Mesendoderm (in vitro differentiated cells): ENCODE measurements around the gene RPRD1B.

Experiments used
- DNase-seq: peaks from one replicate; pipeline ENCODE4 v3.0.0; 2013
- H2AK5ac ChIP-seq: 2 replicates; pipeline ENCODE4 v1.6.1; 2013; ENCODE audit warnings: low read length, inconsistent platforms
- H2BK120ac ChIP-seq: 2 replicates; pipeline ENCODE4 v1.6.1; 2013; ENCODE audit warnings: low read depth, mild to moderate bottlenecking, low read length, moderate library complexity, mixed read lengths
- H2BK15ac ChIP-seq: replicated peaks from 2 replicates; pipeline ENCODE4 v1.6.1; 2013; ENCODE audit warnings: low read depth, mild to moderate bottlenecking, moderate library complexity
- H2BK5ac ChIP-seq: 2 replicates; pipeline ENCODE4 v1.6.1; 2013; ENCODE audit warnings: low read length, inconsistent platforms
- H3K18ac ChIP-seq: 2 replicates; pipeline ENCODE4 v1.6.1; 2013; ENCODE audit warnings: mild to moderate bottlenecking, low read length, mixed read lengths
- H3K23ac ChIP-seq: one replicate; pipeline ENCODE4 v1.6.1; 2013; ENCODE audit warnings: low read length
- H3K27ac ChIP-seq: 2 replicates; pipeline ENCODE4 v1.5.1; 2013; ENCODE audit warnings: low read depth, mild to moderate bottlenecking, inconsistent platforms, low read length, moderate library complexity
- H3K27me3 ChIP-seq: 2 replicates; pipeline ENCODE4 v1.6.1; 2013; ENCODE audit warnings: low read length, control low read depth, mild to moderate bottlenecking, inconsistent platforms; ENCODE audit not compliant: insufficient read depth, poor library complexity
- H3K36me3 ChIP-seq: 2 replicates; pipeline ENCODE4 v1.6.1; 2013; ENCODE audit warnings: low read length, inconsistent platforms; ENCODE audit not compliant: control insufficient read depth, insufficient read depth
- H3K4ac ChIP-seq: one replicate; pipeline ENCODE4 v1.6.1; 2013; ENCODE audit warnings: low read depth, mild to moderate bottlenecking, low read length, moderate library complexity
- H3K4me1 ChIP-seq: 2 replicates; pipeline ENCODE4 v1.6.1; 2013; ENCODE audit warnings: low read depth, low read length, inconsistent platforms; ENCODE audit not compliant: control insufficient read depth
- H3K4me2 ChIP-seq: 2 replicates; pipeline ENCODE4 v1.6.1; 2013; ENCODE audit warnings: low read length
- H3K4me3 ChIP-seq: 2 replicates; pipeline ENCODE4 v1.5.1; 2013; ENCODE audit warnings: mild to moderate bottlenecking, low read length
- H3K56ac ChIP-seq: one replicate; pipeline ENCODE4 v1.6.1; 2013; ENCODE audit warnings: low read length
- H3K79me1 ChIP-seq: 2 replicates; pipeline ENCODE4 v1.6.1; 2013; ENCODE audit warnings: low read length, inconsistent platforms
- H3K79me2 ChIP-seq: 2 replicates; pipeline ENCODE4 v1.6.1; 2013; ENCODE audit warnings: mild to moderate bottlenecking, low read length; ENCODE audit not compliant: control insufficient read depth, insufficient read depth
- H3K9ac ChIP-seq: 2 replicates; pipeline ENCODE4 v1.6.1; 2013; ENCODE audit warnings: low read length, inconsistent platforms
- H4K5ac ChIP-seq: one replicate; pipeline ENCODE4 v1.6.1; 2013; ENCODE audit warnings: low read length
- H4K8ac ChIP-seq: one replicate; pipeline ENCODE4 v1.6.1; 2013; ENCODE audit warnings: low read depth, mild to moderate bottlenecking, control low read depth, low read length, moderate library complexity
- WGBS: extraction: QIAGEN DNeasy Blood & Tissue Kit; methylation state at CpG from one replicate; pipeline ENCODE4 v1.1.7; 2013; ENCODE audit warnings: low lambda C conversion rate, missing lambda C conversion rate; ENCODE audit not compliant: insufficient coverage; ENCODE audit errors: extremely low coverage; 5-methylcytosine and 5-hydroxymethylcytosine counted together

Gene RPRD1B

GRCh38 chr20:38059832-38060231 lies 26.3 kb downstream of the RPRD1B start:
- no peak overlapping the region for H4K5ac ChIP-seq
- no peak overlapping the region for H3K18ac ChIP-seq
- peaks cover 8% of the 10 kb centered on the region for H3K36me3 ChIP-seq
- H3K23ac ChIP-seq = no peak overlapping the region
- H3K79me1 ChIP-seq = peaks cover 7% of the 10 kb centered on the region
- no peak overlapping the region for H2AK5ac ChIP-seq
- WGBS = no CpG with 5 or more reads among the region's 5 CpGs
- H3K4ac ChIP-seq = no peak overlapping the region
- peak overlapping the region; percentile 65 for H4K8ac ChIP-seq
- H2BK5ac ChIP-seq = no peak overlapping the region
- H3K4me1 ChIP-seq = no peaks in the 10 kb centered on the region
- no peak overlapping the region for H3K27ac ChIP-seq
- no peaks in the 10 kb centered on the region for H3K27me3 ChIP-seq
- H3K9ac ChIP-seq = no peak overlapping the region
- H2BK120ac ChIP-seq = no peak overlapping the region
- DNase-seq = no peak
- H2BK15ac ChIP-seq = no peak overlapping the region
- no peak overlapping the region for H3K4me3 ChIP-seq
- H3K4me2 ChIP-seq = no peak overlapping the region
- no peak overlapping the region for H3K56ac ChIP-seq
- peaks cover 4% of the 10 kb centered on the region for H3K79me2 ChIP-seq

- H3K4me2 ChIP-seq = no peak overlapping the region
- H2AK5ac ChIP-seq = no peak overlapping the region
- no peak overlapping the region for H2BK5ac ChIP-seq
- DNase-seq = peak; percentile 93
- peaks cover 1% of the 10 kb centered on the region for H3K79me2 ChIP-seq
- H3K4me1 ChIP-seq = no peaks in the 10 kb centered on the region
- H3K56ac ChIP-seq = no peak overlapping the region
- no peak overlapping the region for H3K4ac ChIP-seq
- WGBS = no CpG with 5 or more reads among the region's 5 CpGs
- no peak overlapping the region for H3K18ac ChIP-seq
- H3K27me3 ChIP-seq = no peaks in the 10 kb centered on the region
- no peak overlapping the region for H4K5ac ChIP-seq
- H3K9ac ChIP-seq = no peak overlapping the region
- peaks cover 8% of the 10 kb centered on the region for H3K36me3 ChIP-seq
- no peak overlapping the region for H3K23ac ChIP-seq
- H4K8ac ChIP-seq = no peak overlapping the region
- no peak overlapping the region for H3K4me3 ChIP-seq
- no peak overlapping the region for H2BK120ac ChIP-seq
- H2BK15ac ChIP-seq = no peak overlapping the region
- peaks cover 6% of the 10 kb centered on the region for H3K79me1 ChIP-seq
- peak overlapping the region; percentile 15 for H3K27ac ChIP-seq
Measured at GRCh38 chr20:38060536-38060935, 27.0 kb downstream of the RPRD1B start.

GRCh38 chr20:38061109-38061508 lies 27.6 kb downstream of the RPRD1B start:
- WGBS = 100% methylated on average over 2 of the region's 4 CpGs
- no peak for DNase-seq
- Histone ChIP-seq H2AK5ac (no peak overlapping the region), H3K36me3 (peaks cover 8% of the 10 kb centered on the region), H3K27me3 (no peaks in the 10 kb centered on the region), H4K5ac (no peak overlapping the region), H3K4me2 (no peak overlapping the region), H3K9ac (no peak overlapping the region), H3K4me1 (no peaks in the 10 kb centered on the region), H3K23ac (no peak overlapping the region), H3K56ac (no peak overlapping the region), H3K79me2 (no peaks in the 10 kb centered on the region), H2BK15ac (no peak overlapping the region), H3K4ac (no peak overlapping the region), H3K27ac (no peak overlapping the region), H2BK5ac (no peak overlapping the region), H4K8ac (no peak overlapping the region), H3K79me1 (peaks cover 6% of the 10 kb centered on the region), H3K18ac (no peak overlapping the region), H2BK120ac (no peak overlapping the region), H3K4me3 (no peak overlapping the region)

GRCh38 chr20:38062890-38063289 lies 29.3 kb downstream of the RPRD1B start:
- Histone ChIP-seq H3K27ac (no peak overlapping the region), H3K4ac (no peak overlapping the region), H3K79me2 (no peaks in the 10 kb centered on the region), H3K4me3 (no peak overlapping the region), H2BK120ac (no peak overlapping the region), H3K23ac (no peak overlapping the region), H3K36me3 (peaks cover 14% of the 10 kb centered on the region), H3K27me3 (no peaks in the 10 kb centered on the region), H3K18ac (no peak overlapping the region), H3K4me2 (no peak overlapping the region), H2BK15ac (no peak overlapping the region), H3K4me1 (no peaks in the 10 kb centered on the region), H2BK5ac (no peak overlapping the region), H4K5ac (no peak overlapping the region), H3K56ac (no peak overlapping the region), H2AK5ac (no peak overlapping the region), H3K79me1 (peaks cover 6% of the 10 kb centered on the region), H4K8ac (no peak overlapping the region), H3K9ac (no peak overlapping the region)
- no CpG with 5 or more reads among the region's 5 CpGs for WGBS
- DNase-seq = no peak

- Histone ChIP-seq H2BK120ac (no peak overlapping the region), H3K27me3 (no peaks in the 10 kb centered on the region), H3K4me2 (no peak overlapping the region), H3K36me3 (peaks cover 18% of the 10 kb centered on the region), H3K79me1 (peaks cover 6% of the 10 kb centered on the region), H2AK5ac (no peak overlapping the region), H2BK5ac (no peak overlapping the region), H3K4me3 (no peak overlapping the region), H3K9ac (no peak overlapping the region), H4K8ac (no peak overlapping the region), H2BK15ac (no peak overlapping the region), H3K4ac (no peak overlapping the region), H4K5ac (no peak overlapping the region), H3K79me2 (no peaks in the 10 kb centered on the region), H3K18ac (no peak overlapping the region), H3K56ac (no peak overlapping the region), H3K23ac (no peak overlapping the region), H3K27ac (no peak overlapping the region), H3K4me1 (no peaks in the 10 kb centered on the region)
- DNase-seq = no peak
- WGBS = no CpG with 5 or more reads among the region's 7 CpGs
Measured at GRCh38 chr20:38063911-38064530, 30.5 kb downstream of the RPRD1B start.

- DNase-seq = no peak
- H2BK120ac ChIP-seq = no peak overlapping the region
- no peak overlapping the region for H3K27ac ChIP-seq
- H2AK5ac ChIP-seq = no peak overlapping the region
- no peaks in the 10 kb centered on the region for H3K79me1 ChIP-seq
- H3K4ac ChIP-seq = no peak overlapping the region
- H3K36me3 ChIP-seq = peaks cover 17% of the 10 kb centered on the region
- H4K5ac ChIP-seq = no peak overlapping the region
- no peak overlapping the region for H3K4me3 ChIP-seq
- H3K23ac ChIP-seq = no peak overlapping the region
- no peak overlapping the region for H3K9ac ChIP-seq
- no CpG with 5 or more reads among the region's 10 CpGs for WGBS
- H3K27me3 ChIP-seq = no peaks in the 10 kb centered on the region
- H3K4me1 ChIP-seq = no peaks in the 10 kb centered on the region
- no peak overlapping the region for H2BK5ac ChIP-seq
- H4K8ac ChIP-seq = no peak overlapping the region
- no peak overlapping the region for H2BK15ac ChIP-seq
- no peak overlapping the region for H3K4me2 ChIP-seq
- no peak overlapping the region for H3K18ac ChIP-seq
- no peak overlapping the region for H3K56ac ChIP-seq
- no peaks in the 10 kb centered on the region for H3K79me2 ChIP-seq
Measured at GRCh38 chr20:38065764-38066375, 32.3 kb downstream of the RPRD1B start.
